AG10803 (cell line): ENCODE data around the gene CSPG5.

Experiments used
- DNase-seq: peaks from one replicate; pipeline ENCODE4 v3.0.0; 2010; ENCODE audit warnings: low read depth
- H3K4me3 ChIP-seq: 2 replicates; pipeline ENCODE4 v1.5.1; 2011; ENCODE audit warnings: mild to moderate bottlenecking, low read length, control low read depth
- TF ChIP-seq, protein P1 (sequence below): conservative IDR thresholded peaks from 2 replicates; pipeline ENCODE4 v1.5.1; 2011; ENCODE audit warnings: mild to moderate bottlenecking, low read length, control low read depth, inconsistent platforms

Gene CSPG5

DNA sequence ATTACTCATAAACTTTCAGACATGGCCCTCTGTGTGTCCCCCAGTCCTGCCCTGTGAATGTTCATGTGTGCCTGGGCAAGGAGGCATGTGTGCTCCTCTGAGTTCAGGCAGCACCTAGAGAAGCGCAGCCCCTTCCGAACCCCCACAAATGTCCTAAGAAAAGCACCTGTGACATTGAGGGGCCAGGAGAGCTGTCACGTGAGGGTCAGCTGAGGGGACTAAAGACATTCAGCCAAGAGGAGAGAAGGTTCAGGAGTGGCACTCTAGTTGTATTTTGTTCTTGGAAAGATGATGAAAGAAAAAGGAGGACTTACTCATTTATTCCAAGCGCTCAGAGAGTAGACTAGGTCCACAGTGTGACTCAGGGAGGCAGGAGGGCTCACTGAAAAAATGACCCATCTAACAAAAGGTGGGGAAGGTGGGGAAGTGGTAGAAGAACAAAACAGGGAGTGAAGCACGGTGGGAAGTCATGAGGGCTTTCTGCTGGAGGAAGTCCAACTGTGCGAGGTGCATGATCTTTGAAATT, 37.0 kb downstream of the CSPG5 start:
- no peak overlapping the region for H3K4me3 ChIP-seq
- TF ChIP-seq, protein P1, sequence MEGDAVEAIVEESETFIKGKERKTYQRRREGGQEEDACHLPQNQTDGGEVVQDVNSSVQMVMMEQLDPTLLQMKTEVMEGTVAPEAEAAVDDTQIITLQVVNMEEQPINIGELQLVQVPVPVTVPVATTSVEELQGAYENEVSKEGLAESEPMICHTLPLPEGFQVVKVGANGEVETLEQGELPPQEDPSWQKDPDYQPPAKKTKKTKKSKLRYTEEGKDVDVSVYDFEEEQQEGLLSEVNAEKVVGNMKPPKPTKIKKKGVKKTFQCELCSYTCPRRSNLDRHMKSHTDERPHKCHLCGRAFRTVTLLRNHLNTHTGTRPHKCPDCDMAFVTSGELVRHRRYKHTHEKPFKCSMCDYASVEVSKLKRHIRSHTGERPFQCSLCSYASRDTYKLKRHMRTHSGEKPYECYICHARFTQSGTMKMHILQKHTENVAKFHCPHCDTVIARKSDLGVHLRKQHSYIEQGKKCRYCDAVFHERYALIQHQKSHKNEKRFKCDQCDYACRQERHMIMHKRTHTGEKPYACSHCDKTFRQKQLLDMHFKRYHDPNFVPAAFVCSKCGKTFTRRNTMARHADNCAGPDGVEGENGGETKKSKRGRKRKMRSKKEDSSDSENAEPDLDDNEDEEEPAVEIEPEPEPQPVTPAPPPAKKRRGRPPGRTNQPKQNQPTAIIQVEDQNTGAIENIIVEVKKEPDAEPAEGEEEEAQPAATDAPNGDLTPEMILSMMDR, result no peak
- no peak for DNase-seq

DNA sequence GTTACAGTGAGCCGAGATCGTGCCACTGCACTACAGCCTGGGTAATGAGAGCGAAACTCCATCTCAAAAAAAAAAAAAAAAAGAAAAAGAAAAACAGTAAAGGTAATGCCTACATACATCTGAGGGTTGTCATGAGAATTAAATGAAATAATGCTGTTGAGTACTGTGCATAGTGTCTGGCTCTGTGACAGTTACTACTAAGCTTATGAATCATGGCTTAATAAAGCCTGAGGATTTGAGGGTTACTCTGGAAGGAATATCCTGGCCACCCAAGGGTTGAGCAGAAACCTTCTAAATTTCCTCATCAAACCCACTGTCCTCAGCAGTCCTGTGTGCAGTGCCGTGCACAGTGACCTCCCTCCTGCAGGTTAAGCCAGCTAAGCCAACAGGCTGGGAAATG, 38.4 kb downstream of the CSPG5 start:
- no peak overlapping the region for H3K4me3 ChIP-seq
- DNase-seq, result peak; percentile 4
- TF ChIP-seq, protein P1, result no peak

DNA sequence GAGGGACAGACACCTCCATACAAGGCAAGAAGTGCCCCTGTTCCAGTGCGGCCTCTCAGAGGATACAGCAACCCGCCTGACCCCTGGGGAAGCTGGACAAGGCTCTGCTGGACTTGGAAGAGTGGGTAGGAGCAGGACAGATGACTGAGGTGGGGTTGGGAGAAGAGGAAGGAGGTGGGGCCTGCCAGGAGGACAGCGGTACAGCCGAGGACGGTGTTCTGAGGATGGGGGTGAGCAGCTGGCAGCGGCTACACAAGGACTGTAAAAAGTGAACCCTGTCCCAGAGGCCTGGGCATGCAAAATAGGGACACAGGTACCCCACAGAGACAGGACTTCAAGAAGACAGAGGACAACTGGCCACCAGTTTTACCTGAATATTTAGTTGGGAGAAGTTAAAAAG, 41.7 kb downstream of the CSPG5 start:
- TF ChIP-seq, protein P1, result no peak

DNA sequence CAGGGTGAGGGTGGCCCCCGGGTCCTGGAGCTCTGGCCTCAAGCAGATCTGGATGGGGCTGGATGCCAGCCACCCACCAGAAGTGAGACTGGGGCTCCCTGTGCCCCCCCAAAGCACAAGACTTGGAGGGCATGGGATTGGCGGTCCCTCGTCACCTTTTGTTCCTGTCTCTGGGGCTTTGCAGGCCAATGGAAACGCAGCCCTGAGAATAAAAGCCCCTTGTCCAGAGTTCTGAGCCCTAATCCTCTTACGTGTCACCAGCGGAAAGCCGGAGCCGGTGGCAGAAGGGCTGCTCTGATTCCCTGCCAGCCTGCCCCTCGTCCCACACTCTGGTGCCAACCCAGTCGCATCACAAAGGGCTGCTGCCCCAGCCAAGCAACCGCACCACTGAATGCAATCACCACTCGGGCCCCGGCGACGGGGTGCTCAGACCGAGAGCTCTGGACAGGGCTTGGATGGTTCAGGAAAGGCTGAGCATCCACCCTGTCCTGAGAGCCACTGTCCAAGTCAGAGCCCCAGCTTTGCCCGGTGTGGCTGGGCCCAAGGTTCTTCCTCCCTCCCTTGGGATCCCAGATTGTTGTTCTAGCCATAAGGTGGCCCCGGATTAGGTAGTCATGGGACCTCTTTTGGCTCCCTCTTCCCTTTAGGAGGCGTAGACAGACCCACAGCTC, 42.3 kb downstream of the CSPG5 start:
- no peak for DNase-seq
- TF ChIP-seq, protein P1, result no peak
- no peak overlapping the region for H3K4me3 ChIP-seq

More for the DNA sequence above, 41.7 kb downstream of the CSPG5 start:
- H3K4me3 ChIP-seq, result no peak overlapping the region
- DNase-seq, result no peak

DNA sequence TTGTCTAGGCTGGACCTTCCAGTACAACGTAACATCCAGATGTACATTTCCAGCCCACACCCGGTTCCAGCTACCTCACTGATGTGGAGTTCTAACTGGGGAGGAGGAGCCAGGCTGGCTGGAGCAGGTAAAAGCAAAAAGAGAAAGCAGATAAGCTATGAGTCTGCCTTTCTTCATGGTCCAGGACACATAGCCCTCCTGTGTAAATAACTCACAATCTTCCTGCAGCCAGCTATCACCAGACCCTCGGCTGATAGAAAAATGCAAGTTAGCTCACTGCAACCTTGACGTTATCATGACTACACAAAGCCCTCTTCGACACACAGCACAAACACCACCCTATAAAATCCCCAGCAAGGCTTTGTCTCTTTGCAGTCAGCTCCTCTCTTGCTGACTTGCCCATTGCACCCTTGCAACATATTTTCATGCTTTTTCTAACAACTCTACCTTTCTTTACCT, 44.6 kb downstream of the CSPG5 start:
- TF ChIP-seq, protein P1, result no peak
- DNase-seq, result no peak
- H3K4me3 ChIP-seq, result no peak overlapping the region

DNA sequence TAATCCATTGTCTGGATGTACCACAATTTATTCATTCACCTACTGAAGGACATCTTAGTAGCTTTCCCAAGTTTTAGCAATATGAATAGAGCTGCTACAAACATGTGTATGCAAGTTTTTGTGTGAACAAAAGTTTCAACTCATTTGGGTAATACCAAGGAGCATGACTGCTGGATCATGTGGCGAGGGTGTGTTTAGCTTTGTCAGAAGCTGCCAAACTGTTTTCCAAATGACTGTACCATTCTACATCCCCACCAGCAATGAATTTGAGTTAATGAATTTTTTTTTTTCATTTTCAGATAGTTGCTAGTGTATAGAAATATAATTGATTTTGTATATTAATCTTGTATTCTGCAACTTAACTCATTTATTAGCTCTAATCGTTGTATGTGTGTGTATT, 45.2 kb downstream of the CSPG5 start:
- peak; percentile 20 for DNase-seq
- no peak overlapping the region for H3K4me3 ChIP-seq
- TF ChIP-seq, protein P1, result no peak

DNA sequence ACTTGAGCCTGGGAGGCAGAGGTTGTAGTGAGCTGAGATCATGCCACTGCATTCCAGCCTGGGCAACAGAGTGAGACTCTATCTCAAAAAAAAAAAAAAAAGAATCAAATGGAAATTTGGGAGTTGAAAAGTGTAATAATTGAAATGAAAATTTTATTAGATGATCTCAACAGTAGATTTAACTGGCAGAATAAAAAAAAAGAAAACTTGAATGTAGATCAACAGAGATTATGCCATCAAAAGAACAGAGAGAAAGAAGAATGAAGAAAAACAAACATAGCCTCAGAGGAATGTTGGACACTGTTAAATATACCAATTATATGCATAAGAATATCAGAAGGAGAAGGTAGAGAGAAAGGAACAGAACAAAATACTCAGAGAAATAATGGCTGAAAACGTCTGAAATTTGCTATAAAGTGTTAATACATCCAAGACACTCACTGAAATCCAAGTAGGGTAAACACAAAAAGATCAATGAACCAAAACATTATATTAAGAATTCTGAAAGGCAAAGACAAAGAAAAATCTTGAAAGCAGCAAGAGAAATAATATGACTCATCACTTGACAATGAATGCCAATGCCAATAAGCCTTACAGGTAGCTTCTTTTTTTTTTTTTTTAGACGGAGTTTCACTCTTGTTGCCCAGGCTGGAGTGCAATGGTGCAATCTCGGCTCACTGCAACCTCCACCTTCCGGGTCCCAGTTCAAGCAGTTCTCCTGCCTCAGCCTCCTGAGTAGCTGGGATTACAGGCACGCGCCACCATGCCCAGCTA, 50.5 kb downstream of the CSPG5 start:
- no peak overlapping the region for H3K4me3 ChIP-seq
- no peak for DNase-seq
- TF ChIP-seq, protein P1, result no peak
